Aorta (tissue), 5 donors: ENCODE measurements around the gene MACROD2. TPM values are rescaled to one million over a fixed set of nuclear protein-coding genes. Genes with fewer than 3 reads are reported as not detected.

Source experiments
- ATAC-seq: fragments of 200-7000 bp; cut with Tn5 transposase; one replicate; pipeline ENCODE4 v1.9.1; 2022; ENCODE audit warnings: moderate library complexity; ENCODE audit not compliant: low FRiP score
- DNase-seq, 2 donors: peaks; one replicate each; pipeline ENCODE4 v3.0.0-alpha.2; 2020
- H3K27ac ChIP-seq, 2 donors: one replicate each; pipeline ENCODE4 v1.5.1; 2013; ENCODE audit warnings: low read length in 2 of 2, mild to moderate bottlenecking in 2 of 2, moderate library complexity in 2 of 2, control low read depth in 1 of 2, inconsistent platforms in 1 of 2, low read depth in 1 of 2
- H3K27me3 ChIP-seq, 2 donors: one replicate each; pipeline ENCODE4 v1.6.1; 2013; ENCODE audit warnings: control low read depth in 1 of 2, low read length in 1 of 2, mild to moderate bottlenecking in 1 of 2, moderate library complexity in 1 of 2; ENCODE audit not compliant: insufficient read depth in 2 of 2, control insufficient read depth in 1 of 2
- H3K36me3 ChIP-seq, 2 donors: one replicate each; pipeline ENCODE4 v1.6.1; 2013; ENCODE audit warnings: control low read depth in 1 of 2, low read length in 1 of 2, mild to moderate bottlenecking in 1 of 2; ENCODE audit not compliant: insufficient read depth in 2 of 2, control insufficient read depth in 1 of 2
- H3K4me1 ChIP-seq, 2 donors: one replicate each; pipeline ENCODE4 v1.6.1; 2013; ENCODE audit warnings: low read length in 2 of 2, control low read depth in 1 of 2, mild to moderate bottlenecking in 1 of 2, moderate library complexity in 1 of 2; ENCODE audit not compliant: insufficient read depth in 2 of 2, control insufficient read depth in 1 of 2
- H3K4me3 ChIP-seq, 2 donors: one replicate each; pipeline ENCODE4 v1.5.1; 2013; ENCODE audit warnings: low read length in 2 of 2, control low read depth in 1 of 2, mild to moderate bottlenecking in 1 of 2
- H3K9me3 ChIP-seq: one replicate; pipeline ENCODE4 v1.6.1; 2013; ENCODE audit warnings: mild to moderate bottlenecking, low read length; ENCODE audit not compliant: control insufficient read depth
- WGBS, 2 donors: extraction: QIAGEN DNeasy Blood & Tissue Kit; methylation state at CpG; one replicate each; pipeline ENCODE4 v1.1.7; 2013; 5-methylcytosine and 5-hydroxymethylcytosine counted together
- intact Hi-C, 2 donors: fragments of 100-400 bp; cut with DNase I; formaldehyde crosslinking; loops; one replicate each; pipeline versions ENCODE4 v1.14.2 to v1.15.0; 2022
- polyA plus RNA-seq, 2 donors: library from polyadenylated mRNA; stranded (reverse); fragments of 200-250 nt; gene quantifications; one replicate each; pipeline ENCODE4 v1.2.3, GENCODE V29; 2013
- total RNA-seq, 2 donors: library from RNA; stranded (reverse); fragmentation: NEBNext Ultra II Directional; extraction: Animal tissue kit (Norgen Biotek cat#: 25700); gene quantifications; one replicate each; pipeline ENCODE4 v1.2.1, GENCODE V29; 2021
- donor health status: healthy with polysubstance abuse.
- donor health status: Bipolar disorder and iron deficiency.
- donor health status: DM: no; HTN: no; CAD: no.
- donor health status: DM: no; HTN: no; CAD: no.
- donor health status: DM: yes; HTN: yes; CAD: no.

Gene MACROD2
- total and polyA plus RNA-seq, 4 donors = 0.90 to 11.2 (median 4.8) TPM

DNA sequence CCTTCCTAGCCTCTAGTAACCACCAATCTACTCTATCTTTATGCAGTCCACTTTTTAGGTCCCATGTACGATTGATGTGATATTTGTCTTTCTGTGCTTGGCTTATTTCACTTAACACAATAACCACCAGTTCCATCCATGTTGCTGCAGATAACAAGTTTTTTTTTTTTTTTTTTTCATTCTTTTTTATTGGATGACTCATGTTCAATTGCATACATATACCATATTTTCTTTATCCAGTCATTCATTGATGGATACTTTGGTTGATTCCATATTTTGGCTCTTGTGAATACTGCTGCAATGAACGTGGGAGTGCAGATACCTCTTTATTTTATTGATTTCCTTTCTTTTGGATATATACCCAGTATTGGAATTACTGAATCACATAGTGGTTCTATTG is 942.5 kb downstream of the MACROD2 start:
- intact Hi-C loops = no loop called here
- ATAC-seq (no peak), DNase-seq (no peak)
- H3K27ac ChIP-seq = no peak overlapping the region
- H3K4me3 ChIP-seq = no peak overlapping the region
- H3K27me3 ChIP-seq = no peaks in the 10 kb centered on the region
- H3K4me1 ChIP-seq = no peaks in the 10 kb centered on the region
- no peaks in the 10 kb centered on the region for H3K36me3 ChIP-seq
- 82 to 87% methylated on average over 2 of the region's 2 CpGs for WGBS, 2 donors
- H3K9me3 ChIP-seq = peaks cover 3% of the 10 kb centered on the region

DNA sequence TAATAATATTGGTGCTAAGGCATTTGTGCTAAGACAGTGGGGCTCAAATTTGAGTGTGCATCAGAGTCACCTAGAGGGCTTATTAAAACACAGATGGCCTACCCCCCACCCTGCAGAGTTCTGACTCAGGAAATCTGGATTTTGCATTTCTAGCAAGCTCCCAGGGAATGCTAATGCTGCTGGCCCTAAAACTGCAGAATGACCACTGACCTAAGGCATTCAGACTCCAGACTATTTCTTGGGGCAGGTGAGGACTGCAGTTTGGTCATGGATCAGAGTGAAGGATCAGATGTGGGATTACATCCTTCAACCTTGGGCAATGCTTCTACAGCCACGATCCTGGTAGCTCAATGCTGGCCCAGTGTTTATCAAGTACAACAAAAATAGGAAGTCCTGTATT is 952.2 kb downstream of the MACROD2 start:
- intact Hi-C loops = no loop called here
- no peak overlapping the region for H3K4me3 ChIP-seq
- no peak overlapping the region for H3K27ac ChIP-seq
- no peaks in the 10 kb centered on the region for H3K9me3 ChIP-seq
- H3K4me1 ChIP-seq = no peaks in the 10 kb centered on the region
- no peaks in the 10 kb centered on the region for H3K27me3 ChIP-seq
- H3K36me3 ChIP-seq = no peaks in the 10 kb centered on the region
- DNase-seq (no peak), ATAC-seq (no peak)
- WGBS, 2 donors = 79 to 92% methylated on average over 1 of the region's 1 CpG

DNA sequence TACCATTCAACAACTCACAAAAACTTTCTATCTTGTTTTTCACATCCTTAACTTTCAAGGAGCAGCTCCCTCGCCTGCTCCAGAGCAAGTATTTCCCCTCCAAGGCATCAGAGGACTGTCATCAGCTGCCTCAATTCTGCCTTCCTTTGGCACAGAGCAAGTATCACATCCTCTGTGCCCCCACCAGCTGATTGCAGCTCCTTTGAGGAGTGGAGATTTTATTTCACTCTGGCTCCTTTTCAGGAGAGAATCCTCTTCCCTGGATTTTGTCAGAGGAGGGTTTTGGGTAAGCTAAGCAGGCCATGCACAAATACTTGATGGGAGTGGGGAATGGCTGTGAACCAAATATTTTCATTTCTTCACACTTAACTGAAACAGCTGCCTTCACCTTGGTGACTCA is 952.6 kb downstream of the MACROD2 start:
- Histone ChIP-seq H3K36me3 (no peaks in the 10 kb centered on the region), H3K9me3 (no peaks in the 10 kb centered on the region), H3K4me1 (no peaks in the 10 kb centered on the region), H3K27ac (no peak overlapping the region), H3K27me3 (no peaks in the 10 kb centered on the region), H3K4me3 (no peak overlapping the region)
- ATAC-seq (no peak), DNase-seq (no peak)
- intact Hi-C loops = no loop called here
- 79 to 80% methylated on average over 1 of the region's 1 CpG for WGBS, 2 donors

DNA sequence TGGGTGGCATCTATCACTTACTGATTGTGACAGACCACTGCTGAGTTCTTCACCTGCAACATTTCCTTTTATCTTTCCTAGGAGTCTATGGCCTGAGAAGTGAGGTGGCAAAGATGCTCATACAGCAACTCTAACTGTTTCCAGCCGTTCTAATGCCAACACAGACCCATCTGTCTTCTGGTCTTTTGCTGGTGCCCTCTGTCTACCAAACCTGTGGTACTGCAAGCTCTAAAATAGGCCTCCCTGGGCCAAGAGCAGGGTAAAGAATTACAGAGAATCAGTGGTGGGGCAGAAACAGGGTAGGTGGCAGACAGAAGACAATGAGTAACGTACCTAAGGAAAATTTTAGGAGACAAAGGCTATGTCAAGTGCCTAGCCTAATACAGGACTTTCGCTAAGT is 953.1 kb downstream of the MACROD2 start:
- no peak overlapping the region for H3K4me3 ChIP-seq
- H3K9me3 ChIP-seq = no peaks in the 10 kb centered on the region
- no peaks in the 10 kb centered on the region for H3K27me3 ChIP-seq
- DNase-seq (no peak), ATAC-seq (no peak)
- no peaks in the 10 kb centered on the region for H3K4me1 ChIP-seq
- 88 to 89% methylated on average over 3 of the region's 3 CpGs for WGBS, 2 donors
- no peaks in the 10 kb centered on the region for H3K36me3 ChIP-seq
- intact Hi-C loops = no loop called here
- no peak overlapping the region for H3K27ac ChIP-seq

DNA sequence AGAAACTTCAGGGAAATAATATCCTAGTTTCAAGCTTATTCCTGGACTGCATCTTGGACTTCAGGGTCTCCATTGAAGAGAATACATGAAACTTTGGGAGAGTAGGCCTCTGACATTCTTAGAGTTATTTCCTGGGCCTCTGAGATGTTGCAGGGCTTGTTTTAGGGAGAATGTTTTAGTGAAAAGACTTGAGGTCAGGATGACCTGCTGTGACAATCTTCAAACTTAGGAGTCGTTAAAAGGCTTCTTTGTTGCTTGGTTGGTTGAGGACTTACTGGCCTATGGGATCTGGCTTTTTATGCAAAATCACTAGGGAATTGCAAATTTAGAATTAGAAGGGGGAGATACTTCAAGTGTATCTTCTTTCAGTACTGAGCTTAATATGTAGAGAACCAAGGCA is 955.3 kb downstream of the MACROD2 start:
- intact Hi-C loops = no loop called here
- no peak for DNase-seq
- H3K4me3 ChIP-seq = no peak overlapping the region
- no peaks in the 10 kb centered on the region for H3K27me3 ChIP-seq
- no peaks in the 10 kb centered on the region for H3K4me1 ChIP-seq
- 84 to 96% methylated on average over 1 of the region's 1 CpG for WGBS, 2 donors
- no peaks in the 10 kb centered on the region for H3K9me3 ChIP-seq
- H3K27ac ChIP-seq = no peak overlapping the region
- no peak for ATAC-seq
- no peaks in the 10 kb centered on the region for H3K36me3 ChIP-seq

DNA sequence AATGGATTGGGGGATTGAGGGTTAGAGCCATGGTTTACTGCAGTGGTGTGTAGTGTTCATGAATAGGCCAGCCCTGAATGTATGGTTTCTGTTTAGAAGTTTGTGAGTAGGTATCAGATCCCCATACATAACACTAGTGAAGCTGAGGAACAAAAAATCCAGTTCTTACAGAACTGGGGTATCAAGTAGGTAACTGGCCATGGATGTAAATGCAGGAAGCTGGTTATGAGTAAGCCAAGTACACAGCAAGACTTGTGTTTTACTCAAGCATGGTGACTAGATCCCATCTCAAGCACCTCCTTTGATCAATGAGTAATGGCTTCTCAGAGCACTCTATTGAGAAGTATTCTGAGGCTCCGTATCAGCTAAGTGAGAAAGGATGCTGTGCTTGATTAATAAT is 955.8 kb downstream of the MACROD2 start:
- 96% methylated on average over 1 of the region's 1 CpG for WGBS, 2 donors
- Histone ChIP-seq H3K27me3 (no peaks in the 10 kb centered on the region), H3K9me3 (no peaks in the 10 kb centered on the region), H3K4me3 (no peak overlapping the region), H3K36me3 (no peaks in the 10 kb centered on the region), H3K4me1 (no peaks in the 10 kb centered on the region), H3K27ac (no peak overlapping the region)
- ATAC-seq (no peak), DNase-seq (no peak)
- intact Hi-C loops = no loop called here

DNA sequence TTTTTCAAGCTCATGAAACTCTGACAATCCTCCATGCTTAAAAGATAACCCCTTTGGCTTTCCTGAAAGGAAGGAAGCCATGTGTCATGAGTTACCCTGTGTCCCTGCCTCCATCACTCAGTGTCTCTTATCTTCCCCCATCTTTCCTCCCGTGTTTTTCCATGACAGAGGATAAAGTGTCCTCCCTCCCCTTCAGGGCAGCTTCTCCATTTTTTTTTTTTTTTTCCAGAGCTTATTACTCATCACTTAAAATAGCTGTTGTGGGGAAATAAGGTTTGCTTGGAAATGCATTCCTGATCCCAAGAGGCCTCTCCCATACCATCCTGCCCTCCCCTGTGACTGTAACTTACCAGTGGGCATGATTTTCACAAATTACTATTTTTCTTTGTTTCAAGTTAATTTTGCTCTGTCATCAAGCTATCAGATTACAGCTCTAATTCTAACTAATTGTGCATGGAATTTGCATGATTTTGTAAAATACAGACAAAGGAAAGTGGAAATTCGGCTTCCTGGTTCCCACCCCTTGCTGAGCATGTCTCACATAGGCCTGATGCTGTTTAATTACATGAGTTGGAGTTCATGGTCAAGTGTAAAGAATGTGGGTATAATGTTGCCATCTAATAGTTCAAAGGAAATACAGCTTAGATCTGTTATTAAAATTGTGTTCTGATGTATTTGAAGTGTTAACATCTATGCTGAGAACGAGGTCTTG is 956.5 kb downstream of the MACROD2 start:
- ATAC-seq (no peak), DNase-seq (no peak)
- H3K36me3 ChIP-seq = no peaks in the 10 kb centered on the region
- no peaks in the 10 kb centered on the region for H3K4me1 ChIP-seq
- no peak overlapping the region for H3K4me3 ChIP-seq
- WGBS, 2 donors = 78 to 83% methylated on average over 3 of the region's 3 CpGs
- no peaks in the 10 kb centered on the region for H3K27me3 ChIP-seq
- no peak overlapping the region for H3K27ac ChIP-seq
- intact Hi-C loops = no loop called here
- H3K9me3 ChIP-seq = no peaks in the 10 kb centered on the region

DNA sequence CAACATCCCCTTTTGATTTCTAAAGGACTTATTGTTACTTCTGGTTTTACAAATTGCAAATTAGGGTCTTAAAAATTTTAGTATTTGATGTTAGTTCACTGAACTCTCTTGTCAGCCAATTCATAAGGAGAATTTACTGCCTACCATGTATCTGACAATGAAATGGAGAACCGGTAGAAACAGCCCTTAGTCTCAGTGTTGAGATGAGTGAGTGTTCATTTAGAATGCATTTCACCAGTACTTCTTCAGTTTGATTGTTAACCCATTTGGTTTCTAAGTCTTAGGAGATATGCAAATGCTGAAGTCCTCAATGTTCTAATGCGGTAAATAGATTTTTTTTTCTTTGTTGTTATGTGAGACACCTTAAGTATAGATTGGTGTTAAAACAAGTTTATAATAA is 958.4 kb downstream of the MACROD2 start:
- 93 to 95% methylated on average over 2 of the region's 2 CpGs for WGBS, 2 donors
- no peak overlapping the region for H3K27ac ChIP-seq

DNA sequence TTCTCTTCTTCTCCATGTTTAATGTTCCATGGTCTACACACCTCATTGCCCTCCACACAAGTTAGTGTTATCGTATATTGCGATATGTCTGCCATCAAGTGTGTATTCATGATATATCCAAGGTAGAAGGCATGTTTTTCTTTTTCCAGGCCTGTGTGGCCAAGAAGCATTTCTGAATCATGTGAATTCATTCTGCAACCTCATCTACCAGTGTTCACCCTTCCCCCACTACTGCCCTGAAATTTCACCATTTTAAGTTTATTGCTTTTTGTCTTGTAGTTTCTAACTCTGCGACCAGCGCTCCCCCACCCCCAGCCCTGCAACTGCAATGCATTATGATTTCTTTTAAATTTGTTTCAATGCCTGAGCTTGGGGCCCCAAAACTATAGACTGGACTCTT is 960.1 kb downstream of the MACROD2 start:
- Histone ChIP-seq H3K27me3 (no peaks in the 10 kb centered on the region), H3K4me3 (no peak overlapping the region), H3K27ac (no peak overlapping the region), H3K9me3 (no peaks in the 10 kb centered on the region), H3K36me3 (no peaks in the 10 kb centered on the region), H3K4me1 (no peaks in the 10 kb centered on the region)
- ATAC-seq = no peak
- no peak for DNase-seq
- intact Hi-C loops = no loop called here
- 85 to 91% methylated on average over 4 of the region's 4 CpGs for WGBS, 2 donors

More for the DNA sequence above, 958.4 kb downstream of the MACROD2 start:
- no peaks in the 10 kb centered on the region for H3K36me3 ChIP-seq
- intact Hi-C loops = no loop called here
- no peaks in the 10 kb centered on the region for H3K4me1 ChIP-seq
- no peaks in the 10 kb centered on the region for H3K9me3 ChIP-seq
- H3K27me3 ChIP-seq = no peaks in the 10 kb centered on the region
- ATAC-seq (no peak), DNase-seq (no peak)
- no peak overlapping the region for H3K4me3 ChIP-seq
